ENCODE data around the gene LPIN1. TPM values are rescaled to one million over a fixed set of nuclear protein-coding genes. Genes with fewer than 3 reads are reported as not detected.

LPIN1 gene, protein sequence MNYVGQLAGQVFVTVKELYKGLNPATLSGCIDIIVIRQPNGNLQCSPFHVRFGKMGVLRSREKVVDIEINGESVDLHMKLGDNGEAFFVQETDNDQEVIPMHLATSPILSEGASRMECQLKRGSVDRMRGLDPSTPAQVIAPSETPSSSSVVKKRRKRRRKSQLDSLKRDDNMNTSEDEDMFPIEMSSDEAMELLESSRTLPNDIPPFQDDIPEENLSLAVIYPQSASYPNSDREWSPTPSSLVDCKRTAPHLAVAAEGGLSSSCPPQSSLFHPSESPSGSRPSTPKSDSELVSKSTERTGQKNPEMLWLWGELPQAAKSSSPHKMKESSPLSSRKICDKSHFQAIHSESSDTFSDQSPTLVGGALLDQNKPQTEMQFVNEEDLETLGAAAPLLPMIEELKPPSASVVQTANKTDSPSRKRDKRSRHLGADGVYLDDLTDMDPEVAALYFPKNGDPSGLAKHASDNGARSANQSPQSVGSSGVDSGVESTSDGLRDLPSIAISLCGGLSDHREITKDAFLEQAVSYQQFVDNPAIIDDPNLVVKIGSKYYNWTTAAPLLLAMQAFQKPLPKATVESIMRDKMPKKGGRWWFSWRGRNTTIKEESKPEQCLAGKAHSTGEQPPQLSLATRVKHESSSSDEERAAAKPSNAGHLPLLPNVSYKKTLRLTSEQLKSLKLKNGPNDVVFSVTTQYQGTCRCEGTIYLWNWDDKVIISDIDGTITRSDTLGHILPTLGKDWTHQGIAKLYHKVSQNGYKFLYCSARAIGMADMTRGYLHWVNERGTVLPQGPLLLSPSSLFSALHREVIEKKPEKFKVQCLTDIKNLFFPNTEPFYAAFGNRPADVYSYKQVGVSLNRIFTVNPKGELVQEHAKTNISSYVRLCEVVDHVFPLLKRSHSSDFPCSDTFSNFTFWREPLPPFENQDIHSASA
- total RNA-seq, result 115 and 126 TPM in 2 replicates

DNA sequence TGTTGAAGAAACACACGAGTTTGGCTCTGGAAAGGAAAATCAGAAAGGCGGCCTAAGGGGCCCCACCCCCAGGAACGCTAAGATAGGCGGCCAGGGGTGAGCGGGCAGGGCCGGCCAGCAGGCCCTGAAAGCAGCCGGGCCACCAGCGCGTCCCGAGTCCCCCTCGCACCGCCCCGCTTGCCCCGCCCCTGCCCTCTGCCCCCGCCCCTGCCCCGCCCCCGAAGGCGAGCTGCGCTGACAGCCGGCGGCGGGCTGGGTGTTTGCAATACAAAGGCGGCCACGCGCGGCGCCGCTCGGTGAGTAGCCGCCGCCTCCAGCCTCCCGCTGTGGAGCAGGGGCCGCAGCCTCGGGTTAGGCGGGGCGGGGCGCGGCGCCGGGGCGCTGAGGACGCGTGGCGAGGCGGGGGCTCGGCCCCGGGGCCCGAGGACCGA, at the start of gene LPIN1:
TSS of gene LPIN1 (plus strand) at position 257 of the 431 bp plus-strand sequence. CDS start 18,910 bp downstream, outside the sequence.

Other genes with a start within 250 kb of the LPIN1 start
- 1.8 and 3.0 TPM in 2 replicates for gene GREB1, start 212.6 kb upstream of the LPIN1 start, total RNA-seq
- not detected in 2 replicates for gene NTSR2, start 76.4 kb upstream of the LPIN1 start, total RNA-seq